Panc1 (cell line): ENCODE measurements around the gene SLC16A3.

ENCODE experiments used
- CTCF ChIP-seq: fragments of 450-650 bp; IDR thresholded peaks from 2 replicates; pipeline ENCODE4 v1.5.1; 2017; ENCODE audit warnings: mild to moderate bottlenecking
- POLR2AphosphoS5 ChIP-seq: IDR thresholded peaks from 2 replicates; pipeline ENCODE4 v1.6.1; 2012; ENCODE audit warnings: mild to moderate bottlenecking, low read depth, low read length, moderate library complexity
- TF ChIP-seq, protein P1 (sequence below), 2 experiments: IDR thresholded peaks; 2 replicates each; pipeline ENCODE4 v1.6.1; 2011 to 2012; ENCODE audit warnings: low read depth in 2 of 2, control low read depth in 1 of 2, low read length in 1 of 2, mild to moderate bottlenecking in 1 of 2, moderate library complexity in 1 of 2; ENCODE audit not compliant: insufficient read depth in 1 of 2

GRCh38 chr17:82221341-82221902, 7.4 kb upstream of the SLC16A3 start:
- TF ChIP-seq CTCF (no peak), POLR2AphosphoS5 (no peak)
- TF ChIP-seq, protein P1, sequence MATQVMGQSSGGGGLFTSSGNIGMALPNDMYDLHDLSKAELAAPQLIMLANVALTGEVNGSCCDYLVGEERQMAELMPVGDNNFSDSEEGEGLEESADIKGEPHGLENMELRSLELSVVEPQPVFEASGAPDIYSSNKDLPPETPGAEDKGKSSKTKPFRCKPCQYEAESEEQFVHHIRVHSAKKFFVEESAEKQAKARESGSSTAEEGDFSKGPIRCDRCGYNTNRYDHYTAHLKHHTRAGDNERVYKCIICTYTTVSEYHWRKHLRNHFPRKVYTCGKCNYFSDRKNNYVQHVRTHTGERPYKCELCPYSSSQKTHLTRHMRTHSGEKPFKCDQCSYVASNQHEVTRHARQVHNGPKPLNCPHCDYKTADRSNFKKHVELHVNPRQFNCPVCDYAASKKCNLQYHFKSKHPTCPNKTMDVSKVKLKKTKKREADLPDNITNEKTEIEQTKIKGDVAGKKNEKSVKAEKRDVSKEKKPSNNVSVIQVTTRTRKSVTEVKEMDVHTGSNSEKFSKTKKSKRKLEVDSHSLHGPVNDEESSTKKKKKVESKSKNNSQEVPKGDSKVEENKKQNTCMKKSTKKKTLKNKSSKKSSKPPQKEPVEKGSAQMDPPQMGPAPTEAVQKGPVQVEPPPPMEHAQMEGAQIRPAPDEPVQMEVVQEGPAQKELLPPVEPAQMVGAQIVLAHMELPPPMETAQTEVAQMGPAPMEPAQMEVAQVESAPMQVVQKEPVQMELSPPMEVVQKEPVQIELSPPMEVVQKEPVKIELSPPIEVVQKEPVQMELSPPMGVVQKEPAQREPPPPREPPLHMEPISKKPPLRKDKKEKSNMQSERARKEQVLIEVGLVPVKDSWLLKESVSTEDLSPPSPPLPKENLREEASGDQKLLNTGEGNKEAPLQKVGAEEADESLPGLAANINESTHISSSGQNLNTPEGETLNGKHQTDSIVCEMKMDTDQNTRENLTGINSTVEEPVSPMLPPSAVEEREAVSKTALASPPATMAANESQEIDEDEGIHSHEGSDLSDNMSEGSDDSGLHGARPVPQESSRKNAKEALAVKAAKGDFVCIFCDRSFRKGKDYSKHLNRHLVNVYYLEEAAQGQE (IDR thresholded peaks at IDR 0.05; ENCODE audit: insufficient read depth in 1 of 2, low read depth in 2 of 2, low read length in 1 of 2), result no peak
